Measurements from ENCODE around the gene CTBP1.

DNA sequence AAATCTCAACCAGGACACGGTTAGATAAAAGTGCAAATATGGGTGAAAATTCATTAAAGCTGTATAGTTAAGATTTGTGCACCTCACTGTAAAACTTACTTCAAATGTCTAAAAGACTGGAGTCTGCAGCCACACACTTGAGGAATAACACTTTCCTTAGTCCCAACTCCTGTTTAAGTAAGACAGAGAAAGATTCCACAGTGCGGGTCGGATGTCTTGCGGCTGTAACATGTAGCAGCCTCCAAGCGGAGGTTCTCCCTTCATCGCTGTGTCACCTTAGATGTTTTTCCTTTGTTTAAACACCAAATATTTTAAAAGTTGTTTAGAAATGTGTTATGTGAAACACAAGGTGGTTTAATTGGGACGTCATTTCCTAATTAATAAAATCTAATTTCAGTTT is 39.9 kb upstream of the CTBP1 start:
- TF ChIP-seq EZH2 (IDR thresholded peaks at IDR 0.05; ENCODE audit: borderline replicate concordance, low read depth, low read length, poor library complexity, severe bottlenecking) (no peak), CTCF (conservative IDR thresholded peaks at IDR 0.05; ENCODE audit: low read depth, low read length) (no peak)

Measured in A673 (cell line).